Measurements from ENCODE around the gene RGS6.

RGS6 gene

GRCh38 chr14:72523424-72524294, 591.4 kb downstream of the RGS6 start:
- DNase-seq (ENCODE audit: low spot score) = no peak

GRCh38 chr14:72524295-72524629, 592.0 kb downstream of the RGS6 start:
- no peak for DNase-seq (ENCODE audit: low spot score)

- no peak for DNase-seq (ENCODE audit: low spot score)
Observed at GRCh38 chr14:72525087-72525915, 593.1 kb downstream of the RGS6 start.

GRCh38 chr14:72527591-72527990, 595.4 kb downstream of the RGS6 start:
- no peak for DNase-seq (ENCODE audit: low spot score)

GRCh38 chr14:72528059-72528862, 596.0 kb downstream of the RGS6 start:
- no peak for DNase-seq (ENCODE audit: low spot score)

DNA sequence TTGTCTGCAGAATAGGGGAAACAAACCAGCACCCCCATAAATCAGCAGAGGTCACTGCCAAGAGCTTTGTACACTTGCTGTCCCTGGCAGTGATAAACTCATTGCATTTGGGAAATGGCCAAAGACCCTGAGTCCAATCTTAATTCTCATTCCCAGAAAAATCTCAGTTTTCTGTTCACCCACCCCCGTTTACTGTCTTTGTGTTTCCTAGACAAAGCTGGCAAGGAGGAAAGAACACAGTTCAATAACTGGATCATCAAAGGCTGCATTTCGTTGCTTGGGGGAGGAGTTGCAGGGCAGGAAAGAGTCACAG, 596.6 kb downstream of the RGS6 start:
- no peak for DNase-seq (ENCODE audit: low spot score)

GRCh38 chr14:72532686-72533454, 600.6 kb downstream of the RGS6 start:
- DNase-seq (ENCODE audit: low spot score) = no peak

GRCh38 chr14:72535485-72535884, 603.3 kb downstream of the RGS6 start:
- DNase-seq (ENCODE audit: low spot score) = no peak

- no peak for DNase-seq (ENCODE audit: low spot score)
Observed at GRCh38 chr14:72538387-72538786, 606.2 kb downstream of the RGS6 start.

- no peak for DNase-seq (ENCODE audit: low spot score)
Observed at GRCh38 chr14:72539661-72540315, 607.6 kb downstream of the RGS6 start.

DNA sequence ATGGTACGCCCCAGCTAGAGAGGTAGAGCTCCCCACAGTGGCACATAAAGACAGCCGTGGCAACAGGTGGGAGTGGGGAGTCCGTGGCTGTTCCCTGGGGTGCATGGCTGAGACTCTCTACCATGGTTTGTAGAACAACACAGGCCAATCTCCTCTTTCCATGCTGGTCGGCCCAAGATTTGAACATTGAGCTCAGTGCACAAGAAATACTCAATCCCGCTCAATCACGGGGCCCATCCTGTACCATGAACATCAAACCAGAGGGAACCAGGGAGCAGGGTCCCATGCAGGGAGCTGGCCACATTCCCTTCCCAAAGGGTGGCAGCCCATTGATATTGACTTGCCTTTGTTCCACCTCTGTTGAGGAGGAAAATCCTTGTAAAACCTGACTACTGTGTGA, 608.6 kb downstream of the RGS6 start:
- no peak for DNase-seq (ENCODE audit: low spot score)

DNA sequence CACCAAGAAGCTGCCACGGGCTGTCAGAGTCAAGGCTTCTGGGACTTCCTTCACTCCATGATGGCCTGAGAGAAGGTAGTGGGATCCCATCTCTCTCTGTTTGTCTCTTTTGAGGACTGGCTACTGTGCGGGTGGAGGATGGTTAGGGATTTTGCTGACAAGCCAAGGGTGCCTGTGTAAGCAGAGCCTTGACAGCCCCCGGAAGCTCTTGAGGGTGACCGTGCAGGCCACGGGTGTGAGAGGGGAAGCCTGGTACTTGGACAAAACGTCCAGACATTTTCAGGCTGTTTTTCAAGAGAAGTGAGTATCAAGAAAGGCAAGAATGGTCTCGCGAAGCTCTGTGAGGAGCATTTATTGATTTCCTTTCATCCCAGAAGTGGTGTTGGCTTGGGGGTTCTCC, 609.3 kb downstream of the RGS6 start:
- no peak for DNase-seq (ENCODE audit: low spot score)

DNA sequence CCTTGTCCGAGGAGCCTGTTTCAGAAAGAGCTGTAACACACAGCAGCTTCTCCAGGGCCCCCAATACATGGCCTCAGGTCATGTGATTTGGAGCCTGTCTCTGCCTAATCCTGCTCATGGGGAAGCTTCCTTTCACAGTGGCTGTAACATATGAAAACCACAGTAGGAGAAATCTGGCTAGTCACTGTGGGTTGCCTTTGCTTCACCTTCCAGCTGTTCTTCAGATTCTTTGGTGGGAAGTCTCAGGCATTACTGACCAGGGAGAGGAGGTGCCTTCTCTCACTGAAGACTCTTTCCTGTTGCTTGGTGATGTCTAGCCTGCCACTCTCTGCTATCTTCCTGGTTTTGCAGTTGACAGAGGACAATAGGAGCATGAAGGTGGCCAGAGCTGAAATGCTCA, 611.1 kb downstream of the RGS6 start:
- no peak for DNase-seq (ENCODE audit: low spot score)

GRCh38 chr14:72544615-72545387, 612.6 kb downstream of the RGS6 start:
- DNase-seq (ENCODE audit: low spot score) = no peak

GRCh38 chr14:72545411-72546311, 613.4 kb downstream of the RGS6 start:
- no peak for DNase-seq (ENCODE audit: low spot score)

GRCh38 chr14:72546344-72547016, 614.3 kb downstream of the RGS6 start:
- no peak for DNase-seq (ENCODE audit: low spot score)

DNA sequence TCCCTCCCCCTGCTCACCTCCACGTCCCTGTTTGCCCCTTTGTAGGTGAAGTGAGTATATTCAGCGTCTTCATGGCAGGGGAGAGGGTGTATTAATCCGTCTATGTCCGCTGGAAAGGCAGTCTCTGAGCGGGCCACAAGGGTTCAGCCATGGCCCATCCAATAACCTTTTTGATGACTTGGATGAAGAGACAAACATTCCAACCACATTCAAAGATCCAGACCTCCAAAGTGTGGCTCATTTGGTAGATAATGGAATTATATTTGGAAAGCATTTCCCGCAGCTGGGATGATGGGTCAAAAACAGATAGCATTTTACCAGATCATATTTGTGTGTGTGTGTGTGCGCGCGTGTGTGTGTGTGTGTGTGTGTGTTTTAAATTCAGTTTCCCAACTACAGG, 615.8 kb downstream of the RGS6 start:
- no peak for DNase-seq (ENCODE audit: low spot score)

- no peak for DNase-seq (ENCODE audit: low spot score)
Observed at GRCh38 chr14:72549026-72549425, 616.8 kb downstream of the RGS6 start.

GRCh38 chr14:72549854-72550253, 617.6 kb downstream of the RGS6 start:
- no peak for DNase-seq (ENCODE audit: low spot score)
